GM12865 (cell line): ENCODE results near the gene OR2A2.

Experiments used
- DNase-seq: peaks from one replicate; pipeline ENCODE4 v3.0.0; 2010; ENCODE audit warnings: low read depth
- H3K4me3 ChIP-seq: 2 replicates; pipeline ENCODE4 v1.5.1; 2011; ENCODE audit warnings: mild to moderate bottlenecking, low read depth, low read length, control low read depth
- TF ChIP-seq, protein P1 (sequence below): IDR thresholded peaks from 2 replicates; pipeline ENCODE4 v1.5.1; 2011; ENCODE audit warnings: low read length, control low read depth, low read depth, inconsistent platforms; ENCODE audit not compliant: insufficient read depth; ENCODE audit errors: missing control alignments

Gene OR2A2

DNA sequence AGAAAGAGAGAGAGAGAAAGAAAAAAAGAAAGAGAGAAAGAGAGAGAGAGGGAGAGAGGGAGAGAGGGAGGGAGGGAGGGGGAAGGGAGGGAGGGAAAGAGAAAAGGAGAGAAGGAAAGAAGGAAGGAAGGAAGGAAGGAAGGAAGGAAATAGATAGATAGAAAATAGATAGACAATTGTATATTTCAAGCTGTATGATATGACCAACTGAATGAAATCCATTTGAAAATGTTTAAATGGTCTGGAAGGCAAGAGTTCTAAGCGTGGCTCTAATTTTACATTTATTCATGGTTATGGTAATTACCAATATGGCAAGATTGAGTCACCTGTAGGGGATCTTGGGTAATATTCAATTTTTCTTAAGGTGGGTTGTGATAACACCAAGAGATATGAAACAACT, 49.5 kb downstream of the OR2A2 start:
- H3K4me3 ChIP-seq, result no peak overlapping the region
- TF ChIP-seq, protein P1, sequence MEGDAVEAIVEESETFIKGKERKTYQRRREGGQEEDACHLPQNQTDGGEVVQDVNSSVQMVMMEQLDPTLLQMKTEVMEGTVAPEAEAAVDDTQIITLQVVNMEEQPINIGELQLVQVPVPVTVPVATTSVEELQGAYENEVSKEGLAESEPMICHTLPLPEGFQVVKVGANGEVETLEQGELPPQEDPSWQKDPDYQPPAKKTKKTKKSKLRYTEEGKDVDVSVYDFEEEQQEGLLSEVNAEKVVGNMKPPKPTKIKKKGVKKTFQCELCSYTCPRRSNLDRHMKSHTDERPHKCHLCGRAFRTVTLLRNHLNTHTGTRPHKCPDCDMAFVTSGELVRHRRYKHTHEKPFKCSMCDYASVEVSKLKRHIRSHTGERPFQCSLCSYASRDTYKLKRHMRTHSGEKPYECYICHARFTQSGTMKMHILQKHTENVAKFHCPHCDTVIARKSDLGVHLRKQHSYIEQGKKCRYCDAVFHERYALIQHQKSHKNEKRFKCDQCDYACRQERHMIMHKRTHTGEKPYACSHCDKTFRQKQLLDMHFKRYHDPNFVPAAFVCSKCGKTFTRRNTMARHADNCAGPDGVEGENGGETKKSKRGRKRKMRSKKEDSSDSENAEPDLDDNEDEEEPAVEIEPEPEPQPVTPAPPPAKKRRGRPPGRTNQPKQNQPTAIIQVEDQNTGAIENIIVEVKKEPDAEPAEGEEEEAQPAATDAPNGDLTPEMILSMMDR, result no peak
- no peak for DNase-seq
